Activated CD4-positive, alpha-beta T cell treated with anti-CD3 and anti-CD28 coated beads, Interleukin-2, amount 50 U/mL, for 4 hours (primary cell): ENCODE results near the gene NUDCD3.
"Not testable (repeated sequence)": the region's sequence is repeated elsewhere in the genome, so short reads cannot be mapped to it uniquely, and the experiment has no call there.

ENCODE experiments used
- DNase-seq, 2 experiments: peaks; one replicate each; pipeline ENCODE4 v3.0.0-alpha.2; 2020

NUDCD3 gene

DNA sequence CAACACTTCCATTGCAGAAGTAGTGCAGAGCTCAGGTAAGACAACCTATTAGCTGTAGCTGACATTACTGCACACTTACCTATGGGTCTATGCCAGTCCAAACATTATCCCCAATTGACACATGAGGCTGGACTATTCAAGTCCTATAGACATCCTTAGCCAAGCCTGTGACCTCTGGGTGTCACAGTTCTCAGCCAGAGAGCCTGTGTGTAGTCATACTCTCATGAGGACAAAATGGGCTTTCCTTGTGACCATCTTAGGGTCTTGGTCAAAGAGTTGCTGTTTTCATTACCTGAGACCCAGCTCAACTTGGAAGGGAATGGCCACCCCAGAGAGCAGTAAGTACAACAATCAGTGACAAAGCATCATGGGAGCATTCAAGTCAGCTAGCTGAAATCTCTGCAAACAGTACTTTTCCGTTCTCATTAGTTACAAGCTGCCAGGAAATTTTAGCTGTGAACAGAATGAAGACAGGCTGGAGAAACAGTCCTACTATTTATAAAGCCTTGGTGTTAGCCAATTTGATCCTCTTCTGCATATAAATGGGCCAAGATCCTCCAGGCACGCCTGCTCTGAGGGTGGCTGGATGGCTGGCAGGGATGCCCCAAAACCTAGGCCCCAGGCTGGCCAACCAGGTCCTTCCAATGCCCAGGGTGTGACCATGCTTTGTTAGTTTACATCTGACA lies 44.3 kb downstream of the NUDCD3 start:
- DNase-seq, result no peak

DNA sequence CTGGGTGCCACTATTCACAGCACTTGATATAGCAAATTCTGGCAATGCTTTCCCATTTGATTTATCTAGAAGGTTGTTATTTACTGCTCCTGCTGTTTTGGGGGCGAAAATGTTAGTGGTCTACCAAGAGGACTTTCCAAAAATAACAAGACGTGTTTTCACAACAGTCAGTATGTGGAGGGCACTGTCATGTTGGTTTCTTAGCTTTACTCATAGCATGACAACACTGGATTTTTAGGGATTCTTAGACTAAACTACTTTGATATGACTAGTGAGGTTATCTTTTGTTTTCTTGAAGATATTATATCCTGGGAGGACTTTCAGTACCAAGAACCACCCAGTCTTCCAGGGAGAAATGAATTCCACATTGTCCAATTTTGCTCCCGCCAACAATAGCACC lies 49.4 kb downstream of the NUDCD3 start:
- DNase-seq, result no peak

DNA sequence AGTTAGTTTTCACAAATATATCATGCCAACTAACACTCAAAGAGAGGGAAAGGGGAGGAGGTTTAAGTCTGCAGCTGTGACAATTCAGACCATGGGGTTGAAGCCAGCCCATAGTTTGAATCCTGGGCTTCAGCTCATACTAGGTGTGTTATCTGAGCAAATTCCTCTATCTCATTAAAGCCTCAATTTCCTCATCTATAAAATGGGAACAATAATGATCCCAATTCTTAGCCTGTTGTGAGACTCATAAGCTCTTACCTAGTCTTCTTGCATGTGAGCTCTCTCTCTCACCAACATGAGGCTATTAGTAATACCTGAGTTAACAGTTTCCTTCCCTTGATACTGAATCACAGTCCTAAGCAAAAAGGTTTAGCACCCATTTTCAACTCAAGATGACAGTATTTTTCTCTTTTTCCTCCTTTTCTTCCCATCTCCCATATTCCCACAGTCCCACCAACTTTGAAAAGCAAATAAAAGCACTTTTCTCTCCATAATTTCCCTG lies 49.8 kb downstream of the NUDCD3 start:
- DNase-seq, result no peak

DNA sequence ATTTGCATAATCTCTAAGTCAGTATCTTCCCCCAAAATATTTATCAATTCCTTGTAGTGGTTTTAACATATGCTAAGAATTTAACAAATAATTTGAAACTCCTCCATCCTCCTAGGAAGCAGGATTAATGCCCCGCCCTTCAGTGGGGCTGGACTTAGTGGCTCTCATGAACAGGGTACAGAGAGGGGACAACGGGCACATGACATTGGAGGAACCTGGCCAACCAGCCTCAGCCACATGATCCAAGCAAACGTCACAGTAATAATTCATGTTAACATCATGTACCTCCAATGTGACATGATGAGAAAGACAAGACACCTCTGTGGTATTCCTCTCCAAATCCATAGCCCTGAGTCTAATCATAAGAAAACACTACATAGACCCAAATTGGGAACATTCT lies 50.5 kb downstream of the NUDCD3 start:
- no peak for DNase-seq

DNA sequence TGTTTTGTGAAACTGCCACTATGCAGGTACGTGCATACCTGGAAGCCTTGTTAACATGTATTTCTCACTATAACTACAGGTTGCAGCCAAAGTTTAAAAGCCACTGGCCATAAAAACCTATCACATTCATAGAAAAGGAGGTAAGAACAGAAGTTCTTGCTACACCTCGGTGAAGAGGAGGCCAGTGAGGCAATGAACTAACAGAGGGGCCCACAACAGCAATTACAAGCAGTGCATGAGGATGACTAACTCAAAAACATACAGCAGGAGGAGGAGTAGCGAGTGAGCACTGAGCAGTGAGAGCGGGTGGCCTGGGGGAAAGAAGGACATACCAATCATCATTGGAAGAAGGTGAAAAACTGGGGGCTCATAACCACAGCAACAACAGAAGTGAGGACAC lies 51.6 kb downstream of the NUDCD3 start:
- DNase-seq, result no peak

DNA sequence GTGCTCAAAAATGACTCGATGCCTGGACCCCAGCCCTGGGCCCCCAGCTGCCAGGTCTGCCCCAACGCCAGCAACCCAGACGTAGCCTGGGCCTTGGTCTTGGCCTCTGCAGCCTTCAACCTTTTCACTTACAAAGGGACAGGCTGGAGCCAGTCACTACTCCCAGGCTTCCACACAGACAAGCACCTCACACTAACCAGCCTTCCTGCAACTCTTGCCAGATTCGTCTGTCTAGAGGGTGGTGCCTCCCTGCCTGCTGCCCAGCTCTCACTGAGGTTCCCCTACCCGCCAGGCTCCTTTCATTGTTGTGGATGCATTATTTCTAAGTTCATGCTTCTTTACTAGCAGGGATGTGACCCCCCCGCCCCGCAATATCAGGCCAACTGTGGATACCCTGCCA lies 56.3 kb downstream of the NUDCD3 start:
- DNase-seq, result no peak

DNA sequence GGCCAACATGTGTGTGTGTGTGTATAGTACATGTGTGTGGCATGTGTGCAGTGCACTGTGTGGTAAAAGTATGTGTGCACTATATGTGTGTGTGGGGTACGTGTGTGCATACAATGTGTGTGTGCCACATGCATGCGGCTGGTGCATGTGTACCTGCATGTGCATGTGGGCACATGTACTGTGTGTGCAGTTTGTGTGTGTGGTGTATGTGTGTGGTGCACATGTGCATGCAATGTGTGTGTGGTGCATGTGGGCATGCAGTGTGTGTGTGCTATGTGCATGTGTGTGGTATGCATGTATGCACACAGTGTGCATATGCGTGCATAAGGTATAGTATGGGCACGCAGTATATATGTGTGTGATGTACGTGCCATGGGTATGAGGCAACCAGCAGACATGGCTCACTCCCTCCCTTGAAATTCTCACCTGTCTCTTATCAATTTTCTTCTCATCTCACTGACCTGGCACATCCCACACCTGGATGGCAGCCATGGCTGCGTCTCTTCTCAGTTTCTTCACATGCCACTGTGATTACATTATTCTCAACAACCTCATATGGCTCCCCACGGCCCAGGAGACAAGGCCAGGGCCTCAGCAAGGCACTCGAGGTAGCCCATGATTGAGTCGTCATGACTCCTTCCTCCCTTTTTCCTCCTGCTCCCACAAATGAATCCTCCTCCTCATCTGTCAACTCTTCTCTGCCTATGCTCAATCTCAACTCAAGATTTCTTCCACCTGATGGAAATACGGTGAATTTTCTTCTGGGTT lies 57.0 kb downstream of the NUDCD3 start:
- DNase-seq, result no peak

DNA sequence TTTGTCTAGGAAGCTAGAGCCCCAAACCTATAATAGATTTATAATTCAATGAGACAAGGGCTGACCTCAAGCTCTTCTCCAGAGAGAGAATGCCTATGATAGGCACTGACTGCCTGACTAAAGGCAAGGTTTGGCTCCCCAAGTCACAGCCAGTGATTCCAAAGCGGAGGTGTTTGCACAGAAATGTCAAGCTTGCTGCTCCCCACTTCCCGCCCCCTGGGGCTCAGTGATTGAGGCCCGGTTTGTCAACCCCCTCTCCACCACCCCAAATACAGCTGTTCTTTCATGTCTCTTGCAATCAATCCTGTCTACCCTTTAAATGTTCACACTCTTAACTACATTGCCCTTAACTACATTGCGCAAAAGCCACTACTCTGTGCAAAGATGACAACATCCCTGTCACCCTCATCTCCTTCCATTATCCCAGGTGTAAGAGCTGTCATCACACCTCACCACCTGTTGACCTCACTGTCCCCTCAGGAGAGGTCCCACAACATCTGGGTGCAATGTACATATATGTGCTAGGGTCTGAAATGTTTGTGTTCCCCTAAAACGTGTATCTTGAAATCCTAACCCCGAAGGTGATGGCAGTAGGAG lies 58.0 kb downstream of the NUDCD3 start:
- DNase-seq, result no peak

DNA sequence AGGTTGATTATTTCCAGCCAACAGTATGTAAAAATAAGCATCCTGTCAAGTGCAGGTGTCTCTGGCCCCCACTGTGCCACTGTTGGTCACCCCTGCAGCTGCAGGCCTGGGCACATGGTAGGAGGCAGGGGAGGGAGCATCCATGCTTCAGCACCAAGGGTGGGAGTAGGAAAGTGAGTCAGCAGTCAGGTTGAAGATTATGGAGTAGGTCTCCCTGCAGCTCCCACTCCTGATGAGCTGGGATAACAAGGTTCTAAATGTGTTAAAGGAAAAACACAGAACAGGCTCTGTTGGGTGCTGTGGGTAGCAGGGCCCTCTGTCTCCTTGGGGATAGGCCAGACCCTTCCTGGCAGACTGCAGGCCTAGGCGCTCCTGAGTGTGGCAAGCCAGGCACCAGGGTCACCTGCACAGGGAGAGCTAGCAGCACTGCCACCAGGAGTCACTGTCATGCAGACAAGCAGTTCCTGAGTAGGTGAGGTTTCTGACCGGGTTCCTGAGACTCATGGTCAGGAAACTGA lies 59.3 kb downstream of the NUDCD3 start:
- DNase-seq, result peak; percentile 4 to 10

DNA sequence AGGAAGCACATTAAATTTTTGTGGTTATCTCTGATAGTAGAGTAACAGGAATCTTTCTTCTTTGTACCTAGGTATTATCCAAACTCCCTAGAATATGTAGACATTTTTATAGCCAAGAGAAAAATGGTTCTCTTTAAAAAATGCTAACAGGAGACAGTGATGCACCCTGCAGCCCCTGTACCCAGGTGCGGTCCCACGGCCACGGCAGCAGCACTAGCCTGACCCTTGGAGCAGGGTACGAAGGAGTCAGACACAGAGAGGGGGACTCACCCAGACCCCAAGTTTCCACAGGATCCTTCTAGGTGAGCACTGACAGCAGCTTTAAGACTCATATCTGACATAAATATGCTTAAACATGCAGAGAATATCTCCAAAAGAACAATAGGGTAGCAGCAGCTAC lies 60.4 kb downstream of the NUDCD3 start:
- DNase-seq, result no peak

DNA sequence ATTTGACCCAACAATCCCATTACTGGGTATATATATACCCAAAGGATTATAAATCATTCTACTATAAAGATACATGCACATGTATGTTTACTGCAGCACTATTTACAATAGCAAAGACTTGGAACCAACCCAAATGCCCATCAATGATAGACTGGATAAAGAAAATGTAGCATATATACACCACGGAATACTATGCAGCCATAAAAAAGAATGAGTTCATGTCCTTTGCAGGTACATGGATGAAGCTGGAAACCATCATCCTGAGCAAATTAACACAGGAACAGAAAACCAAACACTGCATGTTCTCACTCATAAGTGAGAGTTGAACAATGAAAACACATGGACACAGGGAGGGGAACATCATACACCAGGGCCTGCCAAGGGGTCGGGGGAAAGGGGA lies 65.7 kb downstream of the NUDCD3 start:
- not testable (repeated sequence) for DNase-seq

DNA sequence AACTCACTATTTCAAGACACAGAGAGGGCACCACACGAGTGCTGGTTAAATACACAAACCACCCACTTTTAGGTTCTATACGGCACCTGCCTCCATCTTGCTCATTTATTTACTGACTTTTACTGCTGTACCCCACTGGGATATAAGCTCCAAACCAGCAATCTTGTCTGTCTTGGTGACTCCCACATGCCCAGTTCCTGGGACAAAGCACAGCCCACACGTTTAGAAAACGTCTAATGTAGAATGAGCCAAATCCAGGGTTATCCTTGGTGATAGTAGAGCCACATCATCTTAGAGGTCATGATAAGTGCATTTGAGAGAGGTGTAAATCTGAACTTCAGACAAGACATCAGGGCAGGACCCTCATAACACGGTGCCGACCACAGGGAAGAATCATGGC lies 73.5 kb downstream of the NUDCD3 start:
- DNase-seq, result no peak

DNA sequence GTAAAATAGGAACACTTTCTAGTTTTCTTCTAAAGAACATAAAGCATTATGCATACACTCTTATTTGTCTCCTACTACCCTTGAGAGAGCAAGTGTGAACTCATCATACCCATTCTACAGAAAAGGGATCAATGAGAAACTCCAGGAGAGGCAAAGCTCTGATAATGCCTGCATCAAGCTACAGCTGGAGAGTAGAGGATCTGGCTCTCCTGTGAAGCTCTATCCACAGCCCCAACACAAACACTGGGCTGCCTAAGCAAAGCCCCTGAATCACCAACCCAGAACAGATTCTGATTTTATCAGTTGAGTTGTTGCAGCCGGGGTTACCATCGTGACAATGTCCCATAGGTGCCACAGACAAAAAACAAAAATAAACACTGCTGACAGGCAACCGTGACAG lies 74.9 kb downstream of the NUDCD3 start:
- DNase-seq, result no peak

DNA sequence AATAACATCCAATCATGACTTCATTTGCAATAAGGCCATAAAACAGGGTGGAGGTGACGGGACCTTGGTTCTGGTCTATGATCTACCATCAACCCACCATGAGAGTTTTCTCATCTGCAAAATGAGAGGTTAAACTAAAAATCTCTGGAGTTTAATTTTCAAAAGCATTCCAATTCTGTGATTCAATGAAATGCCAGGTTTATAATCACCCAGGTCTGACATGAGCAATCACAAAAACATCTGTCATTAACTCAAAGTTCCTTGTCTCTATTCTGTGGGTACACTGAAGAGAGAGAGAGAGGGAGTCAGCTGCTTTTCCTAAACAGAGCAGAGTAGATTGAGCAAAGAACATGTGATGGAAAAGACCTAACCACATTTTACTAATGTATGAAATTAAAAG lies 75.4 kb downstream of the NUDCD3 start:
- DNase-seq, result no peak

DNA sequence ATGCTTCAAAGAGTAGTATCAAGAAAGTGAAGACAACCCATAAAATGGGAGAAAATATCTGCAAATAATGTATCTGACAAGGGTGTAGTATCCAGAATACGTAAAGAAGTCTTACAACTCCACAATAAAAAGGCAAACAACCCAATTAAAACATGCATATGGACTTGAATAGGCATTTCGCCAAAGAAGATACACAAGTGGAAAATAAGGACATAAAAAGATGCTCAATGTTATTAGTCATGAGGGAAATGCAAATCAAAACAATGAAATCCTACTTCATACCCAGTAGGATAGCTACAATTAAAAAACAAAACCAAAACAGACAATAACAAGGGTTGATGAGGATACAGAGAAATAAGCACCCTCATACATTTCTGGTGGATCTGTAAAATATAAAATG lies 79.2 kb downstream of the NUDCD3 start:
- no peak for DNase-seq

DNA sequence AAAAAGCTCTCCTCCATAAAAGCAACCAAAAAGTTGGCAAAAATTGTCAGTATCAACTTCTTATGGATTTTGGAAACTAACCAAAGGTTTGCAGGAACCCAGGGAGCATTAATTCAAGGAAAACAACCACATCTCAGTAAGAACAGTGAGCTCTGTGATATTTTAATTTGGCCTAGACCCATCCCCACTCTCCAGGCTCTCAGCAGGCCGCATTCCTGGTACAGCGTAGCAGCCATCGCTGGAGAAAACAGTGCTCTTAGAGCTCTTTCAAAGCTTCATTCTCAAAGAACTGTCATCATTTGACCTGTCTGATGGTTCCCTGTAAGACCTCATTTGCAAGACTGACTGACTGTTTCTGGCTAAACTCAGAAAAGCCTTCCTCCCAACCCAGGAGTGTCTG lies 81.9 kb downstream of the NUDCD3 start:
- DNase-seq, result no peak

DNA sequence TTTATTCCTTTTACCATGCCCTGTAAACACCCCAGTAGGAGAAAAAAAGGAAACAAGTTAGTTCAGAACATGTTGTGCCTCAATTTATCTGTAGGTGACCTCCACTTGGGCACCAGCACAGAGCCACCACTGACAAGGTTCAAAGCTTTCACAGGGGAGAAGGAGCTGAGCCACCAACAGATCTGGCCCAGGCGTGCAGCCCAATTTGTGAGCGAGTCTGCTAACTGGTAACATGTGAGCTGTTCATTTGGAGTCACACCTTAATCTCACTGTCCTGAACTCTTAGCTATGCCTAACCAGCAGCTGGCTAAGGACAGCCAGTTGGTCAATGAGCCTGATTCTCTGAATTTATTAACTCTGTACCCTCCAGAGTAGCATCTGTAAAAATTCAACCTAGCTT lies 86.7 kb downstream of the NUDCD3 start:
- no peak for DNase-seq

DNA sequence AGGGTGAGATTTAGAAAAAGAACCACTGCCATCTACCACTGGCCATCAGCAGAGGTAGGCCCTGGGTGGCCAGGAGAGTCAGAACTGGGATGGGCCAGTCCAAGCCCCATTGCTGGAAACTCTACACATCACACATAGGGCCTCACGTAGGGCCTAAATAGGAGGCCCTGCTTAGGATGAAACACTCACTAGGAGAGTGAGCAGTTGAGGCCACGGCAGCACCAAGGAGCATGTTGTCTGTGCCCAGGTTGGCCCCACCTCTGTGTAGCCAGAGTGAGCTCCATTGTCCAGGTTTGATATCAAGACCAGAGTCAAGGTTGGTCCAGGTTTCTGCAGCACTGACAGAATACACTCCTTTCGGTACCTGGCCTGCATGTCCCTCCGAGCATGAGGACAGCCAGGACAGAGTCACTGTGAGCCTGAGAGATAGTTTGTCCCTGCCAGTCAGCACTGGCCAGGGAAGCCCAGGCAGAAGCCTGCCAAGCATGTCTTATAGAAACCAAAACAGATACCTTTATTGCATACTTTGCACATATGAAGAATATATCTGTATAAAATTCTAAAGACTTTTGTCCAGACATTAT lies 87.2 kb downstream of the NUDCD3 start:
- no peak for DNase-seq

DNA sequence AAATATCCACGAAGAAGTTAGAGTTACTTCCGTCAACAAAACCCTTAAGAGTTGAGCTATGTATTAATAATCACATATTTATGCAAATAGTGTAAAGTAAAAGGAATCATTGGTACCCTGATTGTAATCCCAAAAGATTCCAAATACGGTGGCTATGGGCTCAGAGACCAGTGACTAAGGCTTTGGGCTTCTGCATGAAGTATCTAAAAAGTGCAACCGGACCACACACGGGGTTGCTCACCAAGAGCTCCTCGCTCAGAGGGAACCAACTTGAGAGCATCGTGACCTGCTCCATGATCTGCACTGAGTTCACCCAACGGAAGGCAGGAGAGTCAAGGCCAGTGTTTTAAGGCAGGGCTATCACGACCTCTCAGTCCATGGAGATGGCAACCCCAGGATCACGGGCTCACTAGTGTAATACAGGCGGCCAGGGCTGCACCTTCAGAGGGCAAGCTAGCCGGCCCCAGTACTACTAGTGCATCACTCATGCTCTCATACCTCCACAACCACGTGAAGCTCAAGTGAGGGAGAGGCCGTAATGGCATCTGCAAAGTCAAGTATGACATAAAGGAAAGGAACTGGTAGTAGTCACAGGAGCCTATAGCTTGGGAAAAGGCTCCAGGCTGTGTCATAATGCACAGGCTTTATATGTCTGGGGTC lies 87.9 kb downstream of the NUDCD3 start:
- DNase-seq, result no peak

DNA sequence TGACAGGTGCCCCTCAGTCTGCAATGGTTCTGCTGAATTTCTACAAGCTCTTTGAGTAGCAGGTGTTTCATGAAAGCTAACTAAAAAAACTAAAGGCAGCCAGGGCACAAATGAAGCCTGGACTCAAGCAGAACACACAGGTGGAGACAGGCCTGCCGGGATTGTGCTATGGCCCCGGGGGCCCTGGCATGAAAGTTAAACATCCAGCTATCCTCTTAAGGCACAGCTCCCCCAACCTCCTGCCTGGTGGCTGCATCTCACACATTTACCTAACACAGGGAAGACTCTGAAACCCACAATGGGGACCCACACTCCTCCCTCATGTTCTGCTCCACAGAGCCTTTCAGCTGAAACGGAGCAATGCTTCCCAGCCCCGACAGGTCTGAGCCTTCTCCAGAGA lies 88.8 kb downstream of the NUDCD3 start:
- no peak for DNase-seq

DNA sequence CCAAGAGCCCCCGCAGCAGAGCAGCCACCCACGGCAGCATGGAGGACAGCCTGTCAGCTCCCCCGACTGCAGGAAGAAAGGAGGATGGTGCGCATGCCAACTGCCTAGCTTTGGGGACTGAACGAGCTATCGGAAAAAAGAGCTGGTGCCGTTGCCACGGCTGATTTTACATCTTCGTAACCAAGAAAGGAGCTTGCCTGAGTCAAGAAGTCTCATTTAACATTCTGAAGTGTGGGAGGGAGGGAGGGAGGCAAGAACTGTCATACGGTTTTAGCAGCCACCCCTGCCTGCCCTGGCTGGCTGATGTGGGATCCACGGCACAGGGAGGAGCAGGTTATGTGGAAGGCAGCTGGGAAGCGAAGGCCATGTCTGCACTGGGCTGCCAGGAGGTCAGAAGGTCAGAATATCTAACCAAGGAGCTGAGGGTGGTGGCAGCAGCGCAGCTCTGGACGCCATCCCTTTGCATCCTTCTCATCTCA lies 90.4 kb downstream of the NUDCD3 start:
- DNase-seq, result no peak

DNA sequence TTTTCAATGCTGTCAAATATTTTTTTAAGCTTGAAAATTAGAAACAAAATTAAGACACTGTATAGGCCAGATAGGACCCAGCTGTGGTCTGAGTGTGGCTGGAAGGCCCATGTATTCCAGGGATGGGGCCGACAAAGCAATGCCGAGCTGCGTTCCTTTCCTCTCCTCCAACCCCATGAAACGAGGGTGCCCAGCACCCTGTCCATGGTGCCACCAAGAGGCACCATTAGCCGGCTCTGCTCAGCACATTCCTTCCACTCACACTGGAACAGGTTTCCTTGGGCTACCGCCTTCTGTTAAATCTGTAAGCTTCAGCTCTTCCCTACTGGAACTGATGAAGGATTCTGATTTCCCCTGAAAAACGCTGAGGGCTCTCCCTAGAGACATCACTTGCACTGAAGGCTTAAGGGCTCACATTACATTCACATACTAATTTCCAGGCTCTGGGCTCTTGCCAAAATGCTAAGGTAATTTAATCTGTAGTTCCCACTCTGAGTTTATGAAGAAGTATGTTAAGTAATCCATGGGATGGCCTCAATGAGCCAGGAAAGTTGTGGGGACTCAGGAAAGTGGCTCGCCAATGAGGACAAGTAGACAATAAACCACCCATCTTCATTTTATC lies 91.4 kb downstream of the NUDCD3 start:
- DNase-seq, result no peak
